Naive B cell (primary cell): ENCODE results near the gene VPS8. TPM values are rescaled to one million over a fixed set of nuclear protein-coding genes. Genes with fewer than 3 reads are reported as not detected.

Source experiments
- ATAC-seq, 2 donors: fragments of 150-1000 bp; cut with Tn5 transposase; 2 replicates each; pipeline ENCODE4 v1.10.0; 2021; ENCODE audit warnings: low read depth in 2 of 2, mild to moderate bottlenecking in 2 of 2, moderate library complexity in 2 of 2
- DNase-seq: peaks from one replicate; pipeline ENCODE4 v3.0.0; 2022
- H3K27ac Mint-ChIP-seq, 6 donors: one replicate each; pipeline ENCODE4 v1.8.0; 2020 to 2022; ENCODE audit warnings: mild to moderate bottlenecking in 6 of 6, mixed read lengths in 6 of 6, moderate library complexity in 5 of 6, inconsistent platforms in 2 of 6
- H3K27me3 Mint-ChIP-seq, 3 donors: one replicate each; pipeline ENCODE4 v1.8.0; 2021 to 2022; ENCODE audit warnings: mixed read lengths in 3 of 3, mild to moderate bottlenecking in 1 of 3
- H3K36me3 Mint-ChIP-seq, 2 donors: one replicate each; pipeline ENCODE4 v1.8.0; 2020 to 2022; ENCODE audit warnings: mixed read lengths in 2 of 2, inconsistent platforms in 1 of 2, mild to moderate bottlenecking in 1 of 2
- H3K4me1 Mint-ChIP-seq, 3 donors: one replicate each; pipeline ENCODE4 v1.8.0; 2020 to 2022; ENCODE audit warnings: mixed read lengths in 3 of 3, inconsistent platforms in 1 of 3, mild to moderate bottlenecking in 1 of 3, moderate library complexity in 1 of 3
- H3K4me3 Mint-ChIP-seq, 8 donors: one replicate each; pipeline ENCODE4 v1.8.0; 2020 to 2022; ENCODE audit warnings: mild to moderate bottlenecking in 8 of 8, mixed read lengths in 8 of 8, moderate library complexity in 8 of 8, inconsistent platforms in 2 of 8
- H3K9me3 Mint-ChIP-seq, 7 donors: one replicate each; pipeline ENCODE4 v1.8.0; 2020 to 2022; ENCODE audit warnings: mixed read lengths in 7 of 7, mild to moderate bottlenecking in 5 of 7, inconsistent platforms in 2 of 7, moderate library complexity in 1 of 7
- polyA plus RNA-seq, 6 donors: library from polyadenylated mRNA; unstranded; fragments of 300-500 nt; fragmentation: Illumina TruSeq; gene quantifications; one replicate each; pipeline ENCODE4 v1.2.3, GENCODE V29; 2021; ENCODE audit warnings: low read depth in 6 of 6

Gene VPS8
- 10 to 100 TPM; 19.4 to 33.2 (median 23.7) TPM for polyA plus RNA-seq

GRCh38 chr3:184811999-184812661 lies at the start of gene VPS8:
Gene VPS8, plus strand, starts transcription at chr3:184812166. Its CDS starts 12,467 bp downstream, at chr3:184824633.
- ATAC-seq (peak; percentile 90 to 91), DNase-seq (peak; percentile 97)
- H3K36me3 Mint-ChIP-seq: peaks cover 0 to 14% of the 10 kb centered on the region in 2 donors
- no peaks in the 10 kb centered on the region for H3K27me3 Mint-ChIP-seq
- H3K9me3 Mint-ChIP-seq: no peaks in the 10 kb centered on the region
- peaks cover 14 to 20% (median 17%) of the 10 kb centered on the region in 3 donors for H3K4me1 Mint-ChIP-seq
- peak within 1 kb of the TSS; percentile 70 to 99 (median 96) for H3K27ac Mint-ChIP-seq
- peak within 1 kb of the TSS; percentile 84 to 100 (median 96) for H3K4me3 Mint-ChIP-seq

- peak overlapping the region in 2 of 6 donors; percentile 37 to 86 for H3K27ac Mint-ChIP-seq
- no peaks in the 10 kb centered on the region for H3K36me3 Mint-ChIP-seq
- H3K9me3 Mint-ChIP-seq: no peaks in the 10 kb centered on the region
- DNase-seq: no peak
- peaks cover 21 to 30% (median 29%) of the 10 kb centered on the region in 3 donors for H3K4me1 Mint-ChIP-seq
- H3K4me3 Mint-ChIP-seq: peak overlapping the region in 1 of 8 donors; percentile 57
- ATAC-seq: no peak
- H3K27me3 Mint-ChIP-seq: peaks cover 5 to 10% (median 8%) of the 10 kb centered on the region in 3 donors
These were observed 47.8 kb upstream of the VPS8 start for GRCh38 chr3:184764191-184764590.

- Mint-ChIP-seq H3K27me3 (peaks cover 5 to 16% (median 8%) of the 10 kb centered on the region in 3 donors), H3K27ac (peak overlapping the region in 2 of 6 donors; percentile 22 to 75), H3K9me3 (no peaks in the 10 kb centered on the region), H3K4me3 (peak overlapping the region in 5 of 8 donors; percentile 1 to 59 (median 40)), H3K36me3 (no peaks in the 10 kb centered on the region), H3K4me1 (peaks cover 21 to 29% (median 26%) of the 10 kb centered on the region in 3 donors)
- ATAC-seq (no peak), DNase-seq (no peak)
These were observed 46.8 kb upstream of the VPS8 start for GRCh38 chr3:184765047-184765729.

- Mint-ChIP-seq H3K36me3 (no peaks in the 10 kb centered on the region), H3K27me3 (peaks cover 5 to 16% (median 8%) of the 10 kb centered on the region in 3 donors), H3K9me3 (no peaks in the 10 kb centered on the region), H3K4me1 (peaks cover 21 to 29% (median 26%) of the 10 kb centered on the region in 3 donors), H3K27ac (peak overlapping the region in 4 of 6 donors; percentile 22 to 75 (median 48)), H3K4me3 (peak overlapping the region in 6 of 8 donors; percentile 2 to 59 (median 42))
- DNase-seq (peak; percentile 61), ATAC-seq (peak; percentile 99)
These were observed 46.3 kb upstream of the VPS8 start for GRCh38 chr3:184765730-184766074.

- Mint-ChIP-seq H3K27me3 (peaks cover 5 to 16% (median 8%) of the 10 kb centered on the region in 3 donors), H3K9me3 (no peaks in the 10 kb centered on the region), H3K4me3 (peak overlapping the region in 5 of 8 donors; percentile 17 to 67 (median 37)), H3K27ac (peak overlapping the region in 4 of 6 donors; percentile 1 to 75 (median 30)), H3K4me1 (peaks cover 21 to 29% (median 26%) of the 10 kb centered on the region in 3 donors), H3K36me3 (no peaks in the 10 kb centered on the region)
- no peak for DNase-seq
- ATAC-seq: no peak
These were observed 45.3 kb upstream of the VPS8 start for GRCh38 chr3:184766555-184767261.

- no peaks in the 10 kb centered on the region for H3K9me3 Mint-ChIP-seq
- H3K27me3 Mint-ChIP-seq: peaks cover 5 to 16% (median 8%) of the 10 kb centered on the region in 3 donors
- DNase-seq (no peak), ATAC-seq (no peak)
- H3K36me3 Mint-ChIP-seq: no peaks in the 10 kb centered on the region
- H3K4me3 Mint-ChIP-seq: no peak overlapping the region
- no peak overlapping the region for H3K27ac Mint-ChIP-seq
- peaks cover 21 to 29% (median 26%) of the 10 kb centered on the region in 3 donors for H3K4me1 Mint-ChIP-seq
These were observed 44.6 kb upstream of the VPS8 start for GRCh38 chr3:184767377-184767776.

- Mint-ChIP-seq H3K27ac (peak overlapping the region in 1 of 6 donors; percentile 33), H3K27me3 (peaks cover 5 to 16% (median 8%) of the 10 kb centered on the region in 3 donors), H3K9me3 (no peaks in the 10 kb centered on the region), H3K4me3 (no peak overlapping the region), H3K36me3 (no peaks in the 10 kb centered on the region), H3K4me1 (peaks cover 21 to 26% (median 23%) of the 10 kb centered on the region in 3 donors)
- no peak for DNase-seq
- no peak for ATAC-seq
These were observed 42.4 kb upstream of the VPS8 start for GRCh38 chr3:184769382-184770170.

- Mint-ChIP-seq H3K27ac (no peak overlapping the region), H3K4me3 (no peak overlapping the region), H3K9me3 (no peaks in the 10 kb centered on the region), H3K4me1 (peaks cover 14 to 17% (median 15%) of the 10 kb centered on the region in 3 donors), H3K36me3 (no peaks in the 10 kb centered on the region), H3K27me3 (peaks cover 7 to 20% (median 14%) of the 10 kb centered on the region in 3 donors)
- no peak for DNase-seq
- ATAC-seq: no peak
These were observed 41.4 kb upstream of the VPS8 start for GRCh38 chr3:184770541-184770940.

GRCh38 chr3:184771301-184772127 lies 40.5 kb upstream of the VPS8 start:
- Mint-ChIP-seq H3K4me1 (peaks cover 6 to 8% (median 7%) of the 10 kb centered on the region in 3 donors), H3K36me3 (no peaks in the 10 kb centered on the region), H3K27me3 (peaks cover 8 to 27% (median 22%) of the 10 kb centered on the region in 3 donors), H3K9me3 (no peaks in the 10 kb centered on the region), H3K27ac (no peak overlapping the region), H3K4me3 (no peak overlapping the region)
- DNase-seq (no peak), ATAC-seq (no peak)

GRCh38 chr3:184772667-184773272 lies 39.2 kb upstream of the VPS8 start:
- ATAC-seq (no peak), DNase-seq (no peak)
- peaks cover 5 to 34% (median 22%) of the 10 kb centered on the region in 3 donors for H3K27me3 Mint-ChIP-seq
- H3K36me3 Mint-ChIP-seq: no peaks in the 10 kb centered on the region
- H3K4me1 Mint-ChIP-seq: peaks cover 0 to under 1% (median 0%) of the 10 kb centered on the region in 3 donors
- H3K27ac Mint-ChIP-seq: peak overlapping the region in 1 of 6 donors; percentile 80
- no peaks in the 10 kb centered on the region for H3K9me3 Mint-ChIP-seq
- no peak overlapping the region for H3K4me3 Mint-ChIP-seq

- no peak for ATAC-seq
These were observed 38.4 kb upstream of the VPS8 start for GRCh38 chr3:184773283-184774186.

More at GRCh38 chr3:184773283-184774186, 38.4 kb upstream of the VPS8 start:
- Mint-ChIP-seq H3K27ac (peak overlapping the region in 1 of 6 donors; percentile 44), H3K4me3 (no peak overlapping the region), H3K4me1 (peaks cover 0 to 3% (median 0%) of the 10 kb centered on the region in 3 donors), H3K27me3 (peaks cover 8 to 42% (median 29%) of the 10 kb centered on the region in 3 donors), H3K36me3 (no peaks in the 10 kb centered on the region), H3K9me3 (no peaks in the 10 kb centered on the region)
- DNase-seq: no peak
